ENCODE results near the gene MISP3. TPM values are rescaled to one million over a fixed set of nuclear protein-coding genes. Genes with fewer than 3 reads are reported as not detected.

Gene MISP3
- polyA plus RNA-seq, 5 donors: 1.1 to 3.9 (median 2.2) TPM

DNA sequence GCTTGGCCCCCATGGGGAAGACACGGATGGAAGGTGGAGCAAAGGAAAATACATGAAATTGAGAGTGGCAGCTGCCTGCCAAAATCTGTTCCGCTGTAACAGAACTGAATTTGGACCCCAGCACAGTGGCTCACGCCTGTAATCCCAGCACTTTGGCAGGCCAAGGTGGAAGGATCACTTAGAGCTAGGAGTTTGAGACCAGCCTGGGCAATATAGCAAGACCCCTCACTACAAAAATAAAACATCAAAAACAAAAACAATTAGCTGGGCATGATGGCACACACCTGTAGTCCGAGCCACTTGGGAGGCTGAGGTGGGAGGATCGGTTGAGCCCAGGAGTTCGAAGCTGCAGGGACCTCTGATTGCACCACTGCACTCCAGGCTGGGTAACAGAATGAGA, 20.1 kb upstream of the MISP3 start:
- DNase-seq: no peak

DNA sequence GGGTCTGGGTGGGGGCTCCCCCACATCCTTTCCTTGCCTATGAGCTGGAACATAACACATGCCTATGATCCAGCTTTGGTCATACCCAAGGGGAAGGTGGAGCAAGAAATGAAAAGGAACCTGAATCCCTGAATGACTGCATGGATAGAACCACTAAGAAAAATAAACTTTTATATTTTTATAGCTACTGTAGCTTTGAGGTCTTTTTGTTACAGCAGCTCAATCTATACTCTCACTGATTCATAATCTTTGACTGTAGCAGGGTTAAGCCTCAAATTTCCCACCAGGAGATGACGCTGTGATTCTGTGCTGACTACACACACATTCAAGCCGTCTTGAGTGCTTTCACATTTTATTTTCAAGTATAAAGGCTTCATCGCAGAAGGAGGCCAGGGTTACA, 19.6 kb upstream of the MISP3 start:
- no peak for DNase-seq

DNA sequence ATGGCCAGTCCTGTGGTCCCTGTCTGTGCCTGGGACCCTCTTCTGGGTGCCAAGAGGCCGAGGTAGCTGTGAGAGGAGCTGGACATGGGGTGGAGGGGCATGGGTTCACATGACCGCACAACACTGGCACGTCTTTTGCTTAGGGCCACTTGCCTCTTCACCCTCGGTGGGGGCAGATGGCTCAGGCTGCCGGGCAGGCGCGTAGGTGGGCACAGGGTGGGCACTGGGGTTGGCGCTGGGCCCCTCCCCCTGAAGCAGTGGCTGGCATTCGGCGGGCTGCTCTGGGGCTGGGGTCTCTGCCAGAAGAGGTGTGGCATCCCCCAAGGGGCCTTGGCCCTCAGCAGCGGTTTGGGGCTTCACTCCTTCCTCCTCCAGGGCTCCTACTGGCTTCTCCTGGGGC, 19.1 kb upstream of the MISP3 start:
- DNase-seq: no peak

DNA sequence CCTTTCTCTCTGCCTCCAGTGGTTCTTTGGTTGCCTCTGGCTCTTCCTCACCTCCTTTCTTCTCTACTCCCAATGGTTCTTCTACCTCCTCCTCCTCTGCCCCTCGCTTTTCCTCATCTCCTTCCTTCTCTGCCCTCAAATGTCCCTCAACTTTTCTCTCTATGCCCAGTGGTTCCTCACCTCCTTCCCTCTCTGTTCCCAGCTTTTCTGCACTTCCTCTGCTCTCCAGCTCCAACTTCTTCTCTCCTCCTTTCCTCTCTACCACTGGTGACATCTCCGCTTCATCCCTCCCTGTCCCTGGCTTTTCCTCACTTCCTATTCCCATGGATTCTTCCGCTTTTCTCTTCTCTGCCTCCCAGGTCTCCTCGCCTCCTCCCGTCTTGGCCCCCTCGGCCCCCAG, 18.5 kb upstream of the MISP3 start:
- no peak for DNase-seq

DNA sequence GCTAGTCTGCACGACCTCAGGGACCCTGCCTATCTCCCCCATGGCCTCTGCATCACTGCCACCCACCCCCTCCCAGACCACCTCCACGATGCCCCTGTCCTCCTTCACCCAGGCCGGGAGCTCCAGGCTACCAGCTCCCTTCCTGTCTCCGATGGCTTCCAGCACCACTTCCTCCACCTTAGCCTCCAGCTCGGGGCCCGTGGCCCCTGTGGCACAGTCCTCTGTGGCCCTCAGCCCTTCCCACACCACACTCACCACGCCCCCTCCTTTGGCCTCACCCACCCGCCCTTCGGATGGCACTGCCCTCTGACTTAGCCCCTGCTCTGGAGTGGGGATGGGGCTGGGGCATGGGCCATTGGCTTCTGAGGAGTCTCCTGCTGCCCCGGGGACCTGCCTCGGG, 17.9 kb upstream of the MISP3 start:
- DNase-seq: no peak

DNA sequence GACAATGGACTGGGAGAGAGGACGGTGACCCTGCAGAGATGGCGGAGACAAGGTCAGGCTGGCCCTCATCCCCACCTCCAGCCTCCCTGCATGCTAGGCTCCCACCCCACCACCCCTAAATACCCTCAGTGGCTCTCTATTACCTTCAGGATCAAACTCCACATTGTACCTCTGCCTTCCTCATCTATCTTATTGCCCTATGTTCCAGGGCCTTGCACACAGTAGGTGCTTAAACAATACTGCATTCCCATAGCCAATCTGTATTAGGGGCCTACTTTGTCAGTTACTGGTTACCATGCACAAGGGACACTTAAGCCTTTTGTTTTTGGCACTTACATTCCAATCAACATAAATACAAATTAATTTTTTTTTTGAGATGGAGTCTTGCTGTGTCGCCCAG, 17.2 kb upstream of the MISP3 start:
- no peak for DNase-seq

DNA sequence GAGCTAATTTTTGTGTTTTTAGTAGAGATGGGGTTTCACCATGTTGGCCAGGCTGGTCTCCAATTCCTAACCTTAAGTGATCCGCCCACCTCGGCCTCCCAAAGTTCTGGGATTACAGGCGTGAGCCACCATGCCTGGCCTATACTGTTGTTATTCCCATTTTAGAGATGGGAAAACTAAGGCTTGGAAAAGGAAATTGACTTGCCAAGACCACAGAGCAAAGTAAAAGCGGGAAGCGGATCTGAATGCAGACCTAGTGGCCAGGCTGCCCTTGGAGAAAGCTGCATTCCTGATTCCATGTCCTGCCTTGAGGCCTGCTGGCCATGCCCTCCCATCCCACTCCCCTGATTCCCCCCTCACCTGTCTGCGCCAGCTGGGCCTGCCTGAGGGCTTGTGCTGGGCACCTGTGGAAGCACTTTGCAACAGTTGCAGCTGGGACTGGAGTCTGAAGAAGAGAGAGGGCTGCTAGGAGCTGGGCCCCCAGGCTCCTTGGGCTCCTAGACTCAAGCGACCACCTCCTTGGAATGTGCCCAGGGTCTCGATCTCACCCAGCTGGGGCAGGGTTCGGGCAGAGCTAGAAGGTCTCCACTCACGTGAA, 16.4 kb upstream of the MISP3 start:
- DNase-seq: no peak

DNA sequence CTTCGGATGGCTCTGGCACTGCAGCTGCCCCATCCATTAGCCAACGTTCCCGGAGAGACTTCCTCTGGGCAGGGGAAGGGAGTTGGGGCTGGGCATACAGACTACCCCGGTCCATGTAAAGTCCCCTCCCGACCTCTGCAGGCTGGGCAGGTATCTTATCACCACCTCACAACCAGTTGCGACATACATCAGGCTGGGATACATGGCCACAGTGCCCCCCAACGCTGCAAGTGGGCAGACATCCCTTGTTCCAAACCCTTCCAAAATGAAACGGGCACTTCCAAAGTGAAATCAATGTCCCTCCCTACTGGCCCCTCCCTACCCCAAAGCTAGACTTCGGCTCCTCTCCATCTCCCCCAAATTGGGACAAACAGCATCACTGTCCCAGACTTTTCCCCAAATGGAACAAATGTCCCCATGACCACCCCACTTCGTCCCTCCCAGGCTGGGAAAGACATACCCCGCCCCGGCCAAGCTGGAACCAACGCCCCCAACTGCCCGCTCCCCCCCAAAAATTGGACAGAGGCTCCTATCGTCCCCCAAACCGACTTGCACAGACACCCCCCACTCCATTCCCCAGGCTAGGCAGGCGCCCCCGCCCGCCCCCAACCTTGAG, 15.7 kb upstream of the MISP3 start:
- no peak for DNase-seq

DNA sequence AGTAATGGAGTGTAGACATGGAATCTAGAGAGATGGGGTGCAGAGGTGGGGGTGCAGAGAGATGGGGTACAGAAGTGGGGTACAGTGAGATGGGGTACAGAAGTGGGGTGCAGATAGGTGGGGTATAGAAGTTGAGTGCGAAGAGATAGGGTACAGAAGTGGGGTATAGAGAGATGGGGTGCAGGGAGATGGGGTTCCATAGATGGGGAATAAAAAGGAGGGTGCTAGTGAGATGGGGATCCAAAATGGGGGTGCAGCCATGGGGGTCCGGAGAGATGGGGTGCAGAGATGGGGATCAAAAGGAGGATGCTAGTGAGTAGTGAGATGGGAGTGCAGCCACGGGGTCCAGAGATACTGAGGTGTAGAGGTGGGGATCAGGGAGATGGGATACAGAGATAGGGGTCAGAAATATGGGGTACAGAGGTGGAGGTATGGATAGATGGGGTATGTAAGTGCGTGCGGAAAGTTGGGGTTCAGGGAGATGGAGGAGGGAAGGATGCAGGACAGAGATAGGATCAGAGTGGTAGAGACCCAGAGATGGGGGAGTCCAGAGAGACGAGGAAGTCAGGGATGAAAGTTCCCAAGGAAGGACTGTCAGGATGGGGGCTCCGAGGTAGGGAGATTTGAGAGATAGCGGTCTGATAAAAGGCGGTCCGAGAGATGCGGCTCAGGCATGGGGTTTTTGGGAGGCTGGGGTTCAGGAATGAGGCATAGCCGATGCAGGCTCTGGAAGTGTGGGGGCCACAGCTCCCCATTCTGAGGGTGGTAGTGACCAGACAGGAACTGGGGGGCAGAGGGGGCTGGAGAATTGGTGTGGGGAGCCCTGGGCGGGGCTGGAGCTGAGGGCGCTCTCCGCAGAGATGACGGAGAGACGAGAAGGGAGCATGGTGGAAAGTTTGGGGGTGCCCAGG, 14.1 kb upstream of the MISP3 start:
- DNase-seq: no peak

DNA sequence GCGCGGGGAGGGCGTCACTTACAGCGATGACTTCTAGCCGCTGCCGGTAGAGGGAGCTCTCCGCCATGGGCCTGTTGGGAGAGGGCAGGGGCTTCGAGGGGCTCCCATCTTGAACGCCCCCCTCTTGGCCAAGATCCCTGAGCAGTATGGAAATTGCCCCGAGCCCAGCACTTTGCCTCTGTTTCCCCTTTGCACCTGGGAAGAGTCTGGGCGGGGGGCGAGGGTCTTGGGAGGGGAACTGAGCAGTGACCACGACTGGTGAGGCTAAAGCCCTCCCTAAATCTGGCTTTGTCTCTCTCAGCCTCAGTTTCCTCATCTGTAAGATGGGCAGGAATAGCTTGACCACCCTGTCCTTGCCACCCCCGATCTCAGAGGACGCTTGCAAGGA, 13.5 kb upstream of the MISP3 start:
- DNase-seq: no peak

DNA sequence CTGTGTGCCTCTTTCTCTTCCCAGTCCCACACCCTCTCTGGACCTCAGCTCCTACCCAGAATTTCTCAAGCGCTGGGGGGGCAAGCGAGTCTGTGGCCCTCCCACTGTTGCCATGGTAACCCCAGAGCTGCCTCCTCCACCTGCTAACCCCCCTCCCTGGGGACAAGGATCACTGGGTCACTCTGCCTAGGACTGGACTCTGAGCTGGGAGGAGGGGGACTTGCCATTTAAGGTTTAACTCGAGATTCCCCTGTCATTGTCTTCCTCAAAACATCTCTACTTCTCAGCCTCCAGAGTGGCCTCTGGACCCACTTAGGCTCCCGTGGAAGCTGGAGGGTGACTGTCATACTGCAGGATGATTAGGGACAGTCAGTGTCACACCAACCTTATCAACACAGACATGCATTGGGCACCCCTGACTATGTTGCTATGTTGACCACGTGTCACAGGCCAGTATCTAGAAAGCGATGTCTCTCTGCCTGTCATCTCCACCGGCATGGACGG, 12.9 kb upstream of the MISP3 start:
- no peak for DNase-seq

DNA sequence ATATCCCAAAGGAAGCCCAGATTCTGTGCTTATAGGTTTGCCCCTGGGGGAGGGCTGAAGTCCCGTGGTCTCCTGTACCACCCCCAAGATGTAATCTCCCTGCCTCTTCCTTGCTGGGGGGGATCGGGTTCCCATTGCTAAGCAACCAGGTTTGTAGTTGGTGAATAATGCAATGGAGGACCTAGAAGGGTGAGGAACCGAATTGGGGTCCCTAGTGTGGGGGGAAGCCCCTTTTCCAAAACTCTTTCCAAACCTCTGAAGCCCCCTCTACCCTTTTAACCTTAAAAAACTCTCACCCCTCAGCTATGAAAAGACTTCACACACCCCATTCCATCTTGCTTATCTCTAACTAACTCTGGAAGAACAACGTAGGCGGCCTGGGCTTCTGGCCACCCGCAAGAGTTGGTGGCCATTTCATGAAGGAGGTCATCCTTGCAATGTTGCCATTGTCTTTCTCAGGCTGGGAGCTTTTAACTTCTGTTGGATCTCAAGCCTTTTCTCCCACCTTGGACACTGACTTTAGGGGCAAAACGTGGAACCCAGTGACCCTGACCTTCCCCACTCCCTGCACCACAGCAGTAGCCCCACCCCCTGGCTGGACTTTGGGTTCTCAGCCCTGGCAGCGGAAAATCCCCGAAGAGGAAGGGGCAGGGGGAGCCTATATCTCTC, 11.4 kb upstream of the MISP3 start:
- DNase-seq: no peak

DNA sequence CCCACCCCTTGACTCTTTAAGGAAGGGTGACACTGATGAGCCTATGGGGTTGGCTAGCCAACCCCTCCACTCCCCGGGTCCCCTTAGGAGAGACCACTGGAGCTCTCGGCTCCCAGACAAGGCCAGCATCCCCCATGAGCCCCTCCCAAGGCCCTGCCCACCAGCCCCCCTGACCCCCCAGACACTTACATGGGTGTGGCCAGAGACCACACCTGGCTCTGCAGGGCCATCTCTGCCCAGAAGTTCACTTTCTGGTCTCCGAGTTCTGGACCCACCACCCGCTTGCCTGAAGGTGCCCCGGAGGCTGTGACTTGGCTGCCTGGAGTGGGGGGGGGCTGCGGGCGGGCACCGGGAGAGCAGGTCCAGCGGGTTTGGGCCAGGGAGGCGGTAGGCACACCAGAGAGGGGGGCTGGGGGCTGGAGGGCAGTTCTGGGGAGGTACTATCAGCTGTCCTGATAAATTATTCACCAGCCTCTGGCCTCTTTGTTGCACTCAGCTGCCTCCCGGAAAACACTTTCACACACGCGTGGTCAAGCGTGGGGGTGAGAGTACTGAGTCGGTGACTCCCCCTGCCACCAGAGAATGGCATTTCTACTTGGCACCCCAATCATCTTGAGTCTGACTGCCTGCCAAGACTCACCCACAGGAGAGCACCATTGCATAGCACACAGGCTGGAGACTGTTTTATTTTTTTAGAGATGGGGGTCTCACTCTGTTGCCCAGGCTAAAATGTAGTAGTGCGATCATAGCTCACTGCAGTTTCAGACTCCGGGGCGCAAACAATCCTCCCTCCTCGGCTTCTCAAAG, 10.6 kb upstream of the MISP3 start, which contains the start of gene PALM3:
Gene PALM3, minus strand, starts transcription at position 326 of the 807 bp plus-strand sequence. Its CDS starts 96 bp downstream, at position 230.
- peak; percentile 54 to 56 for DNase-seq

DNA sequence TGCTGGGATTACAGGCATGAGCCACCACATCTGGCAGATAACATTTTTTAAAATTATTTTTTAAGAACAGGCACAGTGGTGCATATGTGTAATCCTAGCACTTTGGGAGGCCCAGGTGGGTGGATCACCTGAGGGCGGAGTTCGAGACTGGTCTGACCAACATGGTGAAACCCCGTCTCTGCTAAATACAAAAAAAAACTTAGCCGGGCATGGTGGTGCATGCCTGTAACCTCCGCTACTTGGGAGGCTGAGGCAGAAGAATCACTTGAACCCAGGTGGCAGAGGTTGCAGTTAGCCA, 10.1 kb upstream of the MISP3 start:
- DNase-seq: no peak

DNA sequence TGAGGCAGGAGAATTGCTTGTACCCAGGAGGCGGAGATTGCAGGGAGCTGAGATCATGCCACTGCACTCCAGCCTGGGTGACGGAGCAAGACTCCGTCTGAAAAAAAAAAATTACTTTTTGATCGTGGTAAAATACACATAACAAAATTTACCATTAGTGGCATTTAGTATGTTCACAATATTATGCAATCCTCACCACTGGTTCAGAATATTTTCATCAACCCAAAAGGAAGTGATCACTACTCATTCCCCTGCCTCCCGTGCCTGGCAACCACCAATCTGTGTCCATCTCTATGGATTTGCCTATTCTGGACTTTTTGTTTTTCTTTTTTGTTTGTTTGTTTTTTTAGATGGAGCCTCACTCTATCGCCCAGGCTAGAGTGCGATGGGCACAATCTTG, 9.5 kb upstream of the MISP3 start:
- no peak for DNase-seq

DNA sequence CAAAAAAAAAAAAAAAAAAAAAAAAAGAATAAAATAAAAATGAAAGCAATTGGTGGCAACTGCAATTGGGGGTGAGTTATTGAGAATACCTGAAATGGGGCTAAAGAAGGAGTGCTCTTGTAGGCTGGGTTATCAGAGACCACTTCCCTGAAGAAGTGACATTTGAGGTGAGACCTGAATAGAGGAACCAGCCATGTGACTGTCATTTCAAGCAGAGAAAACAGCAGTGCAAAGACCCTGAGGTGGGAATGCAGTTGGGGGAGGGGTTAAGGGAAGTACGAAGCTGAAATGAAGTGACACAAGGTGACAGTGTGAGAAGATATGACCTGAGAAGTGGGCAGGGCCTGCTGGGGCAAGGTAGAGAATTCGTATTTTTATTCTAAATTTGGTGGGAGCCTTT, 6.5 kb upstream of the MISP3 start:
- no peak for DNase-seq

DNA sequence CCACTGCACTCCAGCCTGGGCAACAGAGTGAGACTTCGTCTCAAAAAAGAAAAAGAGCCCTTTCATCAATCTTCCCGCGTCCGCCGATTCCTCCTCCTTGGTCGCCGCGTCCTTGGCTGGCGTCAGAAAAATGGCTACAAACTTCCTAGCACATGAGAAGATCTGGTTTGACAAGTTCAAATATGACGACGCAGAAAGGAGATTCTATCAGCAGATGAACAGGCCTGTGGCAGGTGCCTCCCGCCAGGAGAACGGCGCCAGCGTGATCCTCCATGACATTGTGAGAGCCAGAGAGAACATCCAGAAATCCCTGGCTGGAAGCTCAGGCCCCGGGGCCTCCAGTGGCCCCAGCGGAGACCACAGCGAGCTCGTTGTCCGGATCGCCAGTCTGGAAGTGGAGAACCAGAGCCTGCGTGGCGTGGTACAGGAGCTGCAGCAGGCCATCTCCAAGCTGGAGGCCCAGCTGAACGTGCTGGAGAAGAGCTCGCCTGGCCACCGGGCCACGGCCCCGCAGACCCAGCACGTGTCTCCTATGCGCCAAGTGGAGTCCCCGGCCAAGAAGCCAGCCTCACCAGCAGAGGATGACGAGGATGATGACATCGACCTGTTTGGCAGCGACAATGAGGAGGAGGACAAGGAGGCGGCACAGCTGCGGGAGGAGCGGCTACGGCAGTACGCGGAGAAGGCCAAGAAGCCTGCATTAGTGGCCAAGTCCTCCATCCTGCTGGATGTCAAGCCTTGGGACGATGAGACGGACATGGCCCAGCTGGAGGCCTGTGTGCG, 2.1 kb upstream of the MISP3 start:
- DNase-seq: no peak

DNA sequence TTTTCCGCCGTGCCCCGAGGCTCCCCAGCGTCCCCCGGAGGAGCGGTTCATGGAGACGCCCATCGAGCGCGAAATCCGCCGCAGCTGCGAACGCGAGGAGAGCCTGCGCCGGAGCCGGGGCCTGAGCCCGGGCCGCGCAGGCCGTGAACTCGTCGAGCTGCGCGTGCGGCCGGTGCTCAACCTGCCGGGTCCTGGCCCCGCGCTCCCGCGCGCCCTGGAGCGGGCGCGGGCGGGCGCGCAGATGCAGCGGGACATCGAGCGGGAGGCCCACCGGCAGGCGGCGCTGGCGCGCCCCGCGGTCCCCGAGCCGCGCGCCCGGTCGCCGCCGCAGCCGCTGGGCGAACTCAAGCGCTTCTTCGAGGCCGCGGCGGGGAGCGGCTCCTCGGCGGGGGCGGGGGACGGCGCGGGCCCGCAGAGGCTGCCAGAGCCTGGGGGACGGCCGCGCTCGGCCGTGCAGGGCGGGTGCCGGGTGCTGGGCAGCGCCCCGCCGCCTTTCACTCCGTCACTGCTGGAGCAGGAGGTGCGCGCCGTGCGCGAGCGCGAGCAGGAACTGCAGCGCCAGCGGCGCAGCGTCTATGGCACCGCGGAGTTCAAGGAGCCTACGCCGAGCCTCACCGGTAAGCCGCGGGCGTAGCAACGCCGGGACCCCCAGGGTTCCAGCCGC, 807 bp downstream of the MISP3 start:
- DNase-seq: peak in 1 of 2 donors; percentile 68

DNA sequence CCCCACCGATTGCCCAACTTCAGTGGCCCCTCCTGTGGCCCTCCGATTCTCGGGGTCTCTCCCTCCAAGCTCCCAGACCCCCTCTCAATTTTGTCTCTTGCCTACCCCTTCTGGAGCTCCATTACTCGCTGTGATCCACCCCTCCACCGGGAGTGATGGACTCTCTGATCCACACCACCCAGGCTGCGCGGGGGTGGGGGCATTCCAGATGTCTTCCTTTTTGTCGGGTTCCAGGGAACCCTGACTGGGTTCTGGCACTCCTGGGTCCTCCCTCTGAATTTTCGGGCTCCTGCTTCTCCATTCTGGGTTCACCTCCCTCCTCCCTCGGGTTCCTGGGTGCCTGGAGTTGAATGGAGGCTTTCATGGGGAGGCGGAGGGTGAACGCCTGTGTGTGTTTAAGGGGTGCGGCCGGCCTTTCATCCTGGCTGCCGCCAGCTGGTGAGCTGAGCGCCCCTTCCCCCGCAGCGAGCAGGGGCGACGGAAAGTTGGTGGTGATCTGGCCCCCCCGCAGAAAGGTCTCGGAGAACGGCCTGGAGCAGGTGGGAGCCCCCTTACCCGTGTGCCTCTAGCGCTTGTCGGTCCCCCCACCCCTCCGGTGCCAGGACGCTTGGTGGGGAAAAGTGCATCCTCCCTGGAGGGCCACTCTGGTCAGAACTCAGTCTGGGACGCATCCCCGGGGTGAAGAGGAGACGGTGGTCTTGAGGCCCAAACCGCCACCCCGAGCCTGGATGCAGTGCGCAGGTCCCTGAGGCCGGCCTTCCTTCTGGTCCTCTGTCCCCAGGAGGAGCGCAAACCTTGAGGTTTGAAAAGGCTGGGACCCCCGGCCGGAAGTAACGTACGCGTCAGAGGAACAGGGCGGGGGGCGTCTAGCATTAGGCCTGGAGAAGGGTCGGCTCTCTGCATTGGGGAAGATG, 1.6 kb downstream of the MISP3 start:
- DNase-seq: no peak
